GM19468 (cell line): ENCODE measurements around the gene MFSD2A.
"Not testable (repeated sequence)": the region's sequence is repeated elsewhere in the genome, so short reads cannot be mapped to it uniquely, and the experiment has no call there.

Experiments used
- ATAC-seq: cut with Tn5 transposase; IDR thresholded peaks from one replicate; pipeline ENCODE4 v1.9.1; 2021; ENCODE audit warnings: mild to moderate bottlenecking, moderate library complexity, moderate number of reproducible peaks; ENCODE audit not compliant: unreplicated experiment; ENCODE audit errors: extremely low read depth

The MFSD2A gene

DNA sequence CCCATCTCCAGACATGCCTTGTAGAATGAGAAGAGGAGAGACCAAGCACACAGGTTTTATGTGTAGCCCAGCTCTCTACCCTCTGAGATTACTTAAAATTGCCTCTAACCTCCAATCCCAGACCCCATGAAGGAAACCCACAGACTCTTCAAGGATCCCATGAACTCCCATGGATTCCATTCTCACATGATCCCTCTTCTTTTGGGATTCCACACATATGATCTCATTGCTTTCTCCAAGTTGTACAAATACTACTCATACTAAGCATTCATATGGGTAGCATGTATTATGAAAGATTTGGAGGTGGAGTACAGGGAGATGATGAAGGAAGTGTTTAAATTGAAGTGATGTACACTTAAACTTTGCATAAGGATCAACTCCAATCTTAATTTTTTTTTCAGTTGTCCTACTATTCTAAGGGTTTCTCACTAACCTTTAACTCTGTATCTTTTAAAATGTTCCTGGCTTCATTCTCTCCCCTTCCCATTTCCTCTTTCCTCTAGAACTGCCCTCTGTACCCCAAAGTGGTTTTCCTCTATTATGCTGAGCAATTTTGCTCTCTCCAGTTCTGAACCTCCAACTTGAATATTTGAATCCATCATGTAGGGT, 41.6 kb downstream of the MFSD2A start:
- no peak for ATAC-seq

DNA sequence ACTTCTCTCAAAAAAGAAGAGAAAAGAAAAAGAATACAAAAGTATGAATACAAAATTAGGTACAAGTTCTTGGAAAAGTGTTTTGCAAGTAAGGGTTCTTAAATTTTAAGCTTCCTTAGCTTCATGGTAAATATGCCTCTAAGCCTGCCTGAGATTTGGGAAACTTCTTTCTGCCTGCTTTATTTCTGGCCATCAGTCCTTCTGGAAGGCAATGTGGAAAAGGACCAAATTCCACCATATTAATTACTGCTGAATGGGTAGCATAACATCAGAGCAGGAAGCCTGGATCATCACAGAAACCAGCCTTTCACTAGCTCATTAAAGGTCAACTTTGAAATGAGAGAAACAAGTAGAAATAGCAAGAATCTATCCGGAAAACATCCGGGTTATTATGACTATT, 46.5 kb downstream of the MFSD2A start:
- ATAC-seq, result no peak

DNA sequence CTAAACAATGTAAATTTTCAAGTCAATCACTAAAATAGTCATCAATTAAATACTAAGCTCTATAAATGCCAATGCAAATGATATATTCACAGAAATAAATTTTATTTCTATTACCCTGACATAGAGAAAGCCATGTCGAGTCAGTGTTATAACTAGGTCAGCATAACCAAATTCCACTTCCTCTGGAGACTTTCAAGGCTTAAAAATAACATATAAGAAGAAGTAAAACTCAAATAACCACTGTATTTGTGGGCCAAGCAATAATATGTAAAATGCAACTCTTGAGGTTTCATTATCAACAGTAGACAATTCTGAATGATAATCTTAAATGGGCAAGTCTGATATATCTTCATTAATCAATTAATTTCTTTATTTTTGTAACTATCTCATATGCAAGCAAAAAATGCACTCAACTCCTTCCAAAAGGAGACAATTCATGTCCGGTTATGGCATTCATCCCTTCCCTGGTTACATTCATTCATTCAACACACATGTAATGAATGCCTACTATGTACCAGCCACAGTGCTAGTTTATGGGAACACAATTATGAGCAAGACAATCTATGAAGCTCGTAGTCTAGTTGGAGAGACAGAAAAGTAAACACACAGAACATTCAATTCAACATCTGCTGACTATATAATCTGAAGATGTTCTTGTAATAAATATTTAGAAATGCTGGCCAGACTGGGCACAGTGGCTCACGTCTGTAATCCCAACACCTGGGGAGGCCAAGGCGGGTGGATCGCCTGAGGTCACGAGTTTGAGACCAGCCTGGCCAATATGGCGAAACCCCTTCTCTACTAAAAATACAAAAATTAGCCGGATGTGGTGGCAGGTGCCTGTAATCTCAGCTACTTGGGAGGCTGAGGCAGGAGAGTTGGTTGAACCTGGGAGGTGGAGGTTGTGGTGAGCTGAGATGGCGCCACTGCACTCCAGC, 48.5 kb downstream of the MFSD2A start:
- no peak for ATAC-seq

DNA sequence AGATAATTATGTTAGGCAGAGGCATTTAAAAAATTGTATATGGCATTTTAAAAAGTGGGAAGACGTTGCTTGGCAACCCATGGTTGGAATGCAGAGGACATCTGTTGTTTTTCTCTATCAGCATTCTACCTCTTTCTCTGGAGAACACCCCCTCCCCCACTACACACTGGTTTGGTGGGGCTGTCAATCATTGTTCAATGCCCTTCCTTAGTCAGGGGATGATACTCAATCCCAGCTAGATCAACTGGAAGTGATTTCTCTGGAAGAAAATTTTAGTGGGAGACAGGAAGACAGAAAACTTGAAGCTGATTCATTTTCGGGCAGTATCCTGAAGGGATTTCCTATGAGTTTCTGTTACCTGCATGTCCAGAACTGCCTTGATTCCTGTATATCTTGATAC, 49.9 kb downstream of the MFSD2A start:
- no peak for ATAC-seq

DNA sequence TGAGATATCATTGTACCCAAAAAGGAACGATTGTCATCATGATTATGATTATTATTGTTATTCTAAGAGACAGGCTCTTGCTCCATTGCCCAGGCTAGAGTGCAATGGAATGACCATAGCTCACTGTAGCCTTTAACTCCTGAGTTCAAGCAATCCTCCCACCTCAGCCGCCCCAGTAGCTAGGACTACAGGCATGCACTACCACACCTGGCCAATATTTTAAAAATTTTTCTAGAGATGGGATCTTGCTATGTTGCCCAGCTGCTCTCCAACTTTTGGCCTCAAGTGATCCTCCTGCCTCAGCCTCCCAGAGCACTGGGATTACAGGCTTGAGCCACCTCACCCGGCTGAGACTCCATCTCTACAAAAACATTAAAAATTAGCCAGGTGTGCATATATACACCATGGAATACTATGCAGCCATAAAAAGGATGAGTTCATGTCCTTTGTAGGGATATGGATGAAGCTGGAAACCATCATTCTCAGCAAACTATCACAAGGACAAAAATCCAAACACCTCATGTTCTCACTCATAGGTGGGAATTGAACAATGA, 52.6 kb downstream of the MFSD2A start:
- not testable (repeated sequence) for ATAC-seq

DNA sequence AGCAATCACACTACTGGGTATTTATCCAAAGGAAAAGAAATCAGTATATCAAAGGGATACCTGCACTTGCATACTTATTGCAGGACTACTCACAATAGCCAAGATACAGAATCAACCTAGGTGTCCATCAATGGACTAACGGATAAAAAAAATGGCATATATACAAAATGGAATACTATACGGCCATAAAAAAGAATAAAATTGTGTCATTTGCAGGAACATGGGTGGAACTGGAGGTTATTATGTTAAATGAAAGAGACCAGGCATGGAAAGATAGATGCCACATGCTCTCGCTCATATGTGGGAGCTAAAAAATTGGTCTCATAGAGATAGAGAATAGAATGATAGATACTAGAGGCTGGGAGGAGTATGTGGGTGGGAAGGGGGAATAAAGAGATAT, 56.3 kb downstream of the MFSD2A start:
- no peak for ATAC-seq

DNA sequence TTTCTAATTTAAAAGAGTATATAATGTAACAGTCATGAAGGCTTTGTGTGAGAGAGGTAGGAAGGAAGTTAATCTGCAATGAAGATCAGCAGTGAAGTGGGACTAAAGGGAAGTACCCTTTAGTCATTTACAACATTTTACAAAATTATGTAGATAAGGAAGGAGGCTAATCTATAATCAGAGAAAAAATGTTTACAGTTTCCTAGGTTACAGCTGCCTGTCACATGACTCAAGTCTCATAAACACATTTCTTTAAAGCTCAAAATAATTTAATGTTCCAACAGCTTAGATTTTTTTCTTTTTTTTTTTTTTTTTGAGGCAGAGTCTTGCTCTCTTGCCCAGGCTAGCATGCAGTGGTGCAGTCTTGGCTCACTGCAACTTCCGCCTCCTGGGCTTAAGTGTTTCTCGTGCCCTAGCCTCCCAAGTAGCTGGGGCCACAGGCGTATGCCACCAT, 59.3 kb downstream of the MFSD2A start:
- ATAC-seq, result no peak

DNA sequence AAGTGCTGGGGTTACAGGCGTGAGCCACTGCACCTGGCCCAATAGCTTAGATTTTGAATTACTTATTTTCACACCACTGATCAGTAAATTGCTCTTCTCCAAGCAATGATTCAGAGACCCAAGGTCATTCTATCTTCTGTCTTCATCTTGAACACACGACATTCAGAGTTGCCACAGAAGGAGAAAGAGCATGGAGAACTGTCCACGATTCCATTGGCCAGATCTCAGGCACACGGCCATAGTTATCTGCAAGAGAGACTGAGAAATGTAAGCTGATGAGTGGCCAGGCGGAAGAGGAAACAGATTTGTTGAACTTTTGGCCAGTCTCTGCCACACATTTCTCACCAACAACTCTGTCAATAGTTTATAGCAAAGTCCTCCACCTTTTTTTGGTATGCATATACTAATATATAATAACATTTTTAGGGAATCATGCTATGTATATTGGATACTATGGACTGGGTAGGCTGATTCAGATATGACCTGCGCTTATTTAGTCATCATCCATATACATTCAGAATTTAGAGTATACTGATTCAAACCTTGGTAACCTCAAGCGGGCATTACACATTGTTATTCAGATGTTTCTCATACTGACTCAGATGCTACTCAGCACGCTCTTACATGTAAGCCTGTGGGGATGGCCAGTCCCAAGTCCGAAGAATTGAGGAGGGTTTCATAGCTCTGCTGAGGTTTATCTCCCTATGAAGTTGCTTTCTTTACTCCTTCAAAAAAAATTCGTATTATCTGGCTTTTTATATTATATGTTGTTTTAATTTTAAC, 60.1 kb downstream of the MFSD2A start:
- ATAC-seq, result no peak

DNA sequence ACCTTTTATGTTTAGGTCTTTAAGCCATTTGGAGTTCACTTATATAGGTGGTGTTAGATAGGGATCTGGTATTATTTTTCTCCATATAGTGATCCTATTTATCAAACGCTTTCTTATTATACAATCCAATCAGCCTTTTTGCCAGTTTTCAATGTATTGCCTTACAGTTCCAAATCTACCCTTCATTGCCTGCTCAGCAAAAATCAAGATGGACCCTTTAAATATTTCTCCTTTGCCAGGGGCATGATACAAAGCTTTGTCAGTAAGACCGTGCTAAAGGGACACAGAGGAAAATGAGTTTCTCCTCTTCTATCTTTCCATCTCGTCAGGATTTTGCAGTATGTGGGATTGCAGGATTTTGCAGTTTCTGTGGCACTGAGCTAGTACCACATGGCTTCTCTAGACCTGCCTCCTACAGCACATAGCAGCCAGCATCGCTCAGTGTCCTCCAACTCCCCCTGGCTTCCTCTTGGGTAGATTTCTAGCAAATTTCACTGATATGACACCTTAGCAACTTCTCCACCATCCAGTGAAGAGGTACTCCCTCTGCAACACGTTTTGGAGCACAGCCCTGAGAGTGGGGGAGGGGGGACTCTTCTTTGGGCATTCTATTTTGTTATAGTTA, 63.1 kb downstream of the MFSD2A start:
- no peak for ATAC-seq
